ENCODE measurements around the gene CHD2.
"Not testable (repeated sequence)": the region's sequence is repeated elsewhere in the genome, so short reads cannot be mapped to it uniquely, and the experiment has no call there.

Gene CHD2

GRCh38 chr15:92906563-92907081 is 6.5 kb downstream of the CHD2 start:
- no peak for DNase-seq

- DNase-seq, result no peak
Measured at GRCh38 chr15:92907229-92907628, 7.1 kb downstream of the CHD2 start.

- DNase-seq, result no peak
Measured at GRCh38 chr15:92907896-92908712, 8.0 kb downstream of the CHD2 start.

GRCh38 chr15:92908713-92909057 is 8.6 kb downstream of the CHD2 start:
- DNase-seq, result no peak

GRCh38 chr15:92909136-92909781 is 9.1 kb downstream of the CHD2 start:
- DNase-seq, result no peak

- no peak for DNase-seq
Measured at GRCh38 chr15:92910451-92910850, 10.3 kb downstream of the CHD2 start.

GRCh38 chr15:92914103-92914499 is 14.0 kb downstream of the CHD2 start:
- no peak for DNase-seq

- DNase-seq, result no peak
Measured at GRCh38 chr15:92914768-92915221, 14.7 kb downstream of the CHD2 start.

- no peak for DNase-seq
Measured at GRCh38 chr15:92915766-92916435, 15.8 kb downstream of the CHD2 start.

- peak; percentile 83 for DNase-seq
Measured at GRCh38 chr15:92917598-92918407, 17.7 kb downstream of the CHD2 start.

GRCh38 chr15:92918881-92919280 is 18.8 kb downstream of the CHD2 start:
- not testable (repeated sequence) for DNase-seq

- no peak for DNase-seq
Measured at GRCh38 chr15:92920595-92921161, 20.6 kb downstream of the CHD2 start.

GRCh38 chr15:92921215-92922131 is 21.3 kb downstream of the CHD2 start:
- no peak for DNase-seq

GRCh38 chr15:92922418-92923002 is 22.4 kb downstream of the CHD2 start:
- DNase-seq, result no peak

- DNase-seq, result no peak
Measured at GRCh38 chr15:92924216-92924615, 24.1 kb downstream of the CHD2 start.

- no peak for DNase-seq
Measured at GRCh38 chr15:92925454-92925853, 25.3 kb downstream of the CHD2 start.

- no peak for DNase-seq
Measured at GRCh38 chr15:92928225-92928750, 28.2 kb downstream of the CHD2 start.

- DNase-seq, result no peak
Measured at GRCh38 chr15:92929002-92929401, 28.9 kb downstream of the CHD2 start.

- no peak for DNase-seq
Measured at GRCh38 chr15:92930054-92930621, 30.0 kb downstream of the CHD2 start.

GRCh38 chr15:92930776-92931175 is 30.7 kb downstream of the CHD2 start:
- DNase-seq, result no peak

All from NCI-H2081 treated with DMSO at 0.1 percent for 48 hours (cell line).